Measurements from ENCODE around the gene AUP1.

DNA sequence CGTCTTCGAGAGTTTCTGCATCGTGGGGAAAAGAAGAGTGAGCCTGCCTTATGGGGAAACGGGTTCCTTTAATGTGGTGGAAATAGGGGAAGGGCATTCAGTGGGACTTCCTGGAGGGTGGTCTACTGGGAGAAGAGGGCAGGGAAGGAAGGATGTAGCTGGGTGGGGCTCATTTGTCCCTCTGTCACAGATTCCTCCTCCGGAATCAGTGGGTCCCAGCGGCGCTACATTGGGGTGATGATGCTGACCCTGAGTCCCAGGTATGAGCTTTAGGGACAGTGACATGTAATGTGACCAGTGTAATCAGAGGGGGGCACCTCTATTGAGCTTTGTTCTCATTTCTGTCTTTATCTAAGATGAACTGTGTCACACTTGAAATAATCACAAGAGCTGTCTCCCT lies 2.2 kb upstream of the AUP1 start:
- TF ChIP-seq SUZ12 (IDR thresholded peaks at IDR 0.05): no peak
- no peak for TF ChIP-seq LEF1 (IDR thresholded peaks at IDR 0.05; ENCODE audit: borderline replicate concordance)
- TF ChIP-seq BHLHE40 (IDR thresholded peaks at IDR 0.05; ENCODE audit: borderline replicate concordance): no peak
- TF ChIP-seq FOXA1 (IDR thresholded peaks at IDR 0.05): no peak
- no peak for TF ChIP-seq FOXM1 (IDR thresholded peaks at IDR 0.05; ENCODE audit: borderline replicate concordance)
- no peak for TF ChIP-seq ELF4 (IDR thresholded peaks at IDR 0.05)
- no peak for TF ChIP-seq SP1 (IDR thresholded peaks at IDR 0.05)
- TF ChIP-seq, protein P1, sequence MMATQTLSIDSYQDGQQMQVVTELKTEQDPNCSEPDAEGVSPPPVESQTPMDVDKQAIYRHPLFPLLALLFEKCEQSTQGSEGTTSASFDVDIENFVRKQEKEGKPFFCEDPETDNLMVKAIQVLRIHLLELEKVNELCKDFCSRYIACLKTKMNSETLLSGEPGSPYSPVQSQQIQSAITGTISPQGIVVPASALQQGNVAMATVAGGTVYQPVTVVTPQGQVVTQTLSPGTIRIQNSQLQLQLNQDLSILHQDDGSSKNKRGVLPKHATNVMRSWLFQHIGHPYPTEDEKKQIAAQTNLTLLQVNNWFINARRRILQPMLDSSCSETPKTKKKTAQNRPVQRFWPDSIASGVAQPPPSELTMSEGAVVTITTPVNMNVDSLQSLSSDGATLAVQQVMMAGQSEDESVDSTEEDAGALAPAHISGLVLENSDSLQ (IDR thresholded peaks at IDR 0.05): no peak
- TF ChIP-seq CTBP1 (IDR thresholded peaks at IDR 0.05; ENCODE audit: borderline replicate concordance): no peak
- TF ChIP-seq HDGF (IDR thresholded peaks at IDR 0.05; ENCODE audit: borderline replicate concordance): no peak
